Measurements from ENCODE around the gene MGA. TPM values are rescaled to one million over a fixed set of nuclear protein-coding genes. Genes with fewer than 3 reads are reported as not detected.

Gene MGA
- polyA plus RNA-seq, 2 of the 4 experiments (the other 2 are of a cell fraction) = 4.5 to 13.8 TPM

DNA sequence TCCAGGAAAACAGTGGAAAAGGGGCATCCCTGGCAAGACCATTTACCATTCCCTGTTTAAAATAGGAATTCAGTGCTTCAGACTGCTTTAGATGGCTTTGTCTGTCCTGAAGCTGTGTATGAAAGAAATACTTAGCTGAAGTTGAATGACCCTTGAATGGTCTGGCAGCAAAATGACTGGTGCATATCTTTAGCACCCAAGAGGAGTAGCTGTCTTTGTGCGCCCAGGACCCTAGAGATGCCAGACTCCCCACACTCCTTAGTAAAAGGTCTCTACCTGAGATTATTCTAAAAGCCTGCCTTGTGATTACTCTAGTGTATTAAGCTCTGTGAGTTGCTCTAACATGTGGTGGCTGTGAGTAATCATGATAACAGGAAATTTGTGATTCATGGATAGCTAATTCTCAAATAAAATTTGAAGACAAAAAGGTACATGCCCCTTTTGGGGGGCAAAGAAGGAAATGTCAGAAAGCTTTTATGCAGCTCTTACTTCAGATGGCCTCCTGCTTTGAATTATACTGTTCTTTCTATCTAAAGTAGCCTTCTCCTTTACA, 117.3 kb downstream of the MGA start:
- H3K27ac ChIP-seq = no peak overlapping the region
- peaks cover 22% of the 10 kb centered on the region; the same call in 2 of the 3 replicates for H3K4me1 ChIP-seq
- POLR2A ChIA-PET = no interaction called here

DNA sequence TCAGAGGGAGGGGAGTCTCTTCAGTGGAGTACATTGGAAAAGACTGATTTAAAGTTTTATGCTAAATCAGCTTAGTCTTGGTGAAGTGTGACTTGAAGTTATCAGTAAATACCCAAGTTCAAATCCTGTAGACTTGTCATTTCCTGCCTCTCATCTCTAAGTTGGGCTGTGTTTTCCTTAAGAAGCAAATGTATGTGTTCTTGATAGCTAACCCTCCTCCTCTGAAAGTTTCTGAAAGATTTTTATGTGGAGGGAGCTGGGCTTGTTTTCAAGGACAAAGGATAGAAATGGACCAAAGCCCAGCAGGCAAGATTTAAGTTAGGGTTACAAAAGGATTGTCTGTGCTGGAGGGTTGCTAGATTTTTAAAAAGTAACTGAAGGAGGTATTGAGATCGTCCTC, 118.3 kb downstream of the MGA start:
- H3K27ac ChIP-seq = no peak overlapping the region
- H3K9me3 ChIP-seq = no peaks in the 10 kb centered on the region
- ATAC-seq (no peak), FAIRE-seq (no peak), DNase-seq (ENCODE audit: low read depth in 1 of 2, low spot score in 1 of 2) (no peak)
- TF ChIP-seq TFCP2L1 (CRISPR knock-in tag; IDR thresholded peaks at IDR 0.05) (no peak), RNF2 (IDR thresholded peaks at IDR 0.05; ENCODE audit: borderline replicate concordance, low read depth) (no peak), HOXB13 (CRISPR knock-in tag; IDR thresholded peaks at IDR 0.05; ENCODE audit: low read depth) (no peak), SMC3 (IDR thresholded peaks at IDR 0.05) (no peak), RARB (CRISPR knock-in tag; IDR thresholded peaks at IDR 0.05) (no peak), NR3C1 (IDR thresholded peaks at IDR 0.05) (no peak), EHF (CRISPR knock-in tag; IDR thresholded peaks at IDR 0.05) (no peak), HDAC2 (IDR thresholded peaks at IDR 0.05) (no peak)
- TF ChIP-seq, protein P1, sequence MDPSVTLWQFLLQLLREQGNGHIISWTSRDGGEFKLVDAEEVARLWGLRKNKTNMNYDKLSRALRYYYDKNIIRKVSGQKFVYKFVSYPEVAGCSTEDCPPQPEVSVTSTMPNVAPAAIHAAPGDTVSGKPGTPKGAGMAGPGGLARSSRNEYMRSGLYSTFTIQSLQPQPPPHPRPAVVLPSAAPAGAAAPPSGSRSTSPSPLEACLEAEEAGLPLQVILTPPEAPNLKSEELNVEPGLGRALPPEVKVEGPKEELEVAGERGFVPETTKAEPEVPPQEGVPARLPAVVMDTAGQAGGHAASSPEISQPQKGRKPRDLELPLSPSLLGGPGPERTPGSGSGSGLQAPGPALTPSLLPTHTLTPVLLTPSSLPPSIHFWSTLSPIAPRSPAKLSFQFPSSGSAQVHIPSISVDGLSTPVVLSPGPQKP (IDR thresholded peaks at IDR 0.05; ENCODE audit: low read depth, low read length) = no peak
- ChIA-PET POLR2A (no interaction called here), CTCF (interaction anchor here (0.6 to 1.5 kb wide), 3 partner anchors 27 to 126 kb away, joined by 3 to 4 read pairs (median 3); no protein-coding TSS in a partner anchor)
- no peak overlapping the region for H3K4me3 ChIP-seq
- no peak overlapping the region for H3K4me2 ChIP-seq
- H3K4me1 ChIP-seq = peaks cover 18% of the 10 kb centered on the region; the same call in 2 of the 3 replicates
- WGBS (ENCODE audit: missing lambda C conversion rate) = 96% methylated on average over 1 of the region's 1 CpG

More for the DNA sequence above, 117.3 kb downstream of the MGA start:
- 100% methylated on average over 1 of the region's 1 CpG for WGBS (ENCODE audit: missing lambda C conversion rate)
- DNase-seq (ENCODE audit: low read depth in 1 of 2, low spot score in 1 of 2) (no peak), FAIRE-seq (no peak), ATAC-seq (no peak)
- CTCF ChIA-PET = interaction anchor here (1.4 to 8.0 kb wide), 3 partner anchors 34 to 311 kb away, joined by 3 to 103 read pairs (median 3); no protein-coding TSS in a partner anchor
- Histone ChIP-seq H3K9me3 (no peaks in the 10 kb centered on the region), H3K4me3 (no peak overlapping the region), H3K4me2 (no peak overlapping the region)
- no peak for TF ChIP-seq ZC3H11A (IDR thresholded peaks at IDR 0.05)
- TF ChIP-seq CBX2 (IDR thresholded peaks at IDR 0.05; ENCODE audit: borderline replicate concordance, low read depth) = no peak
- TF ChIP-seq RCOR1 (IDR thresholded peaks at IDR 0.05; ENCODE audit: low read depth, low read length) = no peak
- no peak for TF ChIP-seq EP300 (IDR thresholded peaks at IDR 0.05)
- TF ChIP-seq HOXB13 (CRISPR knock-in tag; IDR thresholded peaks at IDR 0.05; ENCODE audit: low read depth) = no peak
- TF ChIP-seq ZFP36 (IDR thresholded peaks at IDR 0.05; ENCODE audit: borderline replicate concordance, partially characterized antibody) = no peak
- TF ChIP-seq CHD4 (IDR thresholded peaks at IDR 0.05; ENCODE audit: borderline replicate concordance) = no peak
- TF ChIP-seq GATA3 (IDR thresholded peaks at IDR 0.05; ENCODE audit: borderline replicate concordance) = no peak
- TF ChIP-seq, protein P2, sequence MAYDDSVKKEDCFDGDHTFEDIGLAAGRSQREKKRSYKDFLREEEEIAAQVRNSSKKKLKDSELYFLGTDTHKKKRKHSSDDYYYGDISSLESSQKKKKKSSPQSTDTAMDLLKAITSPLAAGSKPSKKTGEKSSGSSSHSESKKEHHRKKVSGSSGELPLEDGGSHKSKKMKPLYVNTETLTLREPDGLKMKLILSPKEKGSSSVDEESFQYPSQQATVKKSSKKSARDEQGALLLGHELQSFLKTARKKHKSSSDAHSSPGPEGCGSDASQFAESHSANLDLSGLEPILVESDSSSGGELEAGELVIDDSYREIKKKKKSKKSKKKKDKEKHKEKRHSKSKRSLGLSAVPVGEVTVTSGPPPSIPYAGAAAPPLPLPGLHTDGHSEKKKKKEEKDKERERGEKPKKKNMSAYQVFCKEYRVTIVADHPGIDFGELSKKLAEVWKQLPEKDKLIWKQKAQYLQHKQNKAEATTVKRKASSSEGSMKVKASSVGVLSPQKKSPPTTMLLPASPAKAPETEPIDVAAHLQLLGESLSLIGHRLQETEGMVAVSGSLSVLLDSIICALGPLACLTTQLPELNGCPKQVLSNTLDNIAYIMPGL (CRISPR knock-in tag; IDR thresholded peaks at IDR 0.05; ENCODE audit: borderline replicate concordance) = no peak
- TF ChIP-seq, protein P3, sequence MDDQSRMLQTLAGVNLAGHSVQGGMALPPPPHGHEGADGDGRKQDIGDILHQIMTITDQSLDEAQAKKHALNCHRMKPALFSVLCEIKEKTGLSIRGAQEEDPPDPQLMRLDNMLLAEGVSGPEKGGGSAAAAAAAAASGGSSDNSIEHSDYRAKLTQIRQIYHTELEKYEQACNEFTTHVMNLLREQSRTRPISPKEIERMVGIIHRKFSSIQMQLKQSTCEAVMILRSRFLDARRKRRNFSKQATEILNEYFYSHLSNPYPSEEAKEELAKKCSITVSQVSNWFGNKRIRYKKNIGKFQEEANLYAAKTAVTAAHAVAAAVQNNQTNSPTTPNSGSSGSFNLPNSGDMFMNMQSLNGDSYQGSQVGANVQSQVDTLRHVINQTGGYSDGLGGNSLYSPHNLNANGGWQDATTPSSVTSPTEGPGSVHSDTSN (IDR thresholded peaks at IDR 0.05) = no peak
- TF ChIP-seq, protein P4, sequence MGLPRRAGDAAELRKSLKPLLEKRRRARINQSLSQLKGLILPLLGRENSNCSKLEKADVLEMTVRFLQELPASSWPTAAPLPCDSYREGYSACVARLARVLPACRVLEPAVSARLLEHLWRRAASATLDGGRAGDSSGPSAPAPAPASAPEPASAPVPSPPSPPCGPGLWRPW (IDR thresholded peaks at IDR 0.05) = no peak
- TF ChIP-seq, protein P5, sequence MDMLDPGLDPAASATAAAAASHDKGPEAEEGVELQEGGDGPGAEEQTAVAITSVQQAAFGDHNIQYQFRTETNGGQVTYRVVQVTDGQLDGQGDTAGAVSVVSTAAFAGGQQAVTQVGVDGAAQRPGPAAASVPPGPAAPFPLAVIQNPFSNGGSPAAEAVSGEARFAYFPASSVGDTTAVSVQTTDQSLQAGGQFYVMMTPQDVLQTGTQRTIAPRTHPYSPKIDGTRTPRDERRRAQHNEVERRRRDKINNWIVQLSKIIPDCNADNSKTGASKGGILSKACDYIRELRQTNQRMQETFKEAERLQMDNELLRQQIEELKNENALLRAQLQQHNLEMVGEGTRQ (IDR thresholded peaks at IDR 0.05) = no peak
